Measurements from ENCODE around the gene ZNF735.
"Not testable (repeated sequence)": the region's sequence is repeated elsewhere in the genome, so short reads cannot be mapped to it uniquely, and the experiment has no call there.

The ZNF735 gene

GRCh38 chr7:64206903-64207302 is at the start of gene ZNF735:
Gene ZNF735 (plus strand): TSS chr7:64207203. CDS start chr7:64207203, 0 bp downstream.
- no peak for DNase-seq

- not testable (repeated sequence) for DNase-seq
These were observed 36.0 kb upstream of the ZNF735 start for GRCh38 chr7:64170974-64171373.

GRCh38 chr7:64174328-64174727 is 32.7 kb upstream of the ZNF735 start:
- no peak for DNase-seq

GRCh38 chr7:64174941-64175340 is 32.1 kb upstream of the ZNF735 start:
- DNase-seq: no peak

- no peak for DNase-seq
These were observed 26.0 kb upstream of the ZNF735 start for GRCh38 chr7:64180989-64181388.

GRCh38 chr7:64181586-64181985 is 25.4 kb upstream of the ZNF735 start:
- no peak for DNase-seq

GRCh38 chr7:64182036-64182790 is 24.8 kb upstream of the ZNF735 start:
- no peak for DNase-seq

- DNase-seq: no peak
These were observed 23.8 kb upstream of the ZNF735 start for GRCh38 chr7:64183126-64183742.

- DNase-seq: no peak
These were observed 23.1 kb upstream of the ZNF735 start for GRCh38 chr7:64183827-64184372.

- DNase-seq: no peak
These were observed 22.6 kb upstream of the ZNF735 start for GRCh38 chr7:64184376-64184775.

- no peak for DNase-seq
These were observed 19.6 kb upstream of the ZNF735 start for GRCh38 chr7:64187408-64187807.

GRCh38 chr7:64192148-64192704 is 14.8 kb upstream of the ZNF735 start:
- DNase-seq: no peak

- DNase-seq: no peak
These were observed 14.2 kb upstream of the ZNF735 start for GRCh38 chr7:64192775-64193174.

GRCh38 chr7:64219710-64220298 is 12.8 kb downstream of the ZNF735 start:
- DNase-seq: not testable (repeated sequence)

- DNase-seq: no peak
These were observed 16.4 kb downstream of the ZNF735 start for GRCh38 chr7:64223366-64223765.

- not testable (repeated sequence) for DNase-seq
These were observed 21.2 kb downstream of the ZNF735 start, which contains the start of gene ZNF679 for GRCh38 chr7:64228174-64228573. Gene ZNF679 (plus strand): TSS chr7:64228474. CDS start chr7:64249118, 20,644 bp downstream.

GRCh38 chr7:64266341-64266919 is 59.4 kb downstream of the ZNF735 start:
- no peak for DNase-seq
